Transverse colon (tissue), 3 donors: ENCODE results near the gene AWAT1.

ENCODE experiments used
- POLR2A ChIP-seq: fragments of 450-650 bp; IDR thresholded peaks from one replicate; pipeline ENCODE4 v1.6.1; 2016; ENCODE audit warnings: antibody characterized with exemption, mild to moderate bottlenecking, moderate library complexity
- TF ChIP-seq, protein P1 (sequence below), 5 experiments: fragments of 200-600 bp in 3 of 5; fragments of 450-650 bp in 2 of 5; sonication (generic) in 3 of 5; IDR thresholded peaks; 1 replicate in 2 of 5; 2 replicates in 3 of 5; pipeline ENCODE4 v1.5.1; 2016 to 2017; ENCODE audit warnings: antibody characterized with exemption in 5 of 5, inconsistent platforms in 3 of 5, mild to moderate bottlenecking in 2 of 5, moderate library complexity in 1 of 5

GRCh38 chrX:70208479-70208878 is 26.0 kb upstream of the AWAT1 start:
- TF ChIP-seq, protein P1, sequence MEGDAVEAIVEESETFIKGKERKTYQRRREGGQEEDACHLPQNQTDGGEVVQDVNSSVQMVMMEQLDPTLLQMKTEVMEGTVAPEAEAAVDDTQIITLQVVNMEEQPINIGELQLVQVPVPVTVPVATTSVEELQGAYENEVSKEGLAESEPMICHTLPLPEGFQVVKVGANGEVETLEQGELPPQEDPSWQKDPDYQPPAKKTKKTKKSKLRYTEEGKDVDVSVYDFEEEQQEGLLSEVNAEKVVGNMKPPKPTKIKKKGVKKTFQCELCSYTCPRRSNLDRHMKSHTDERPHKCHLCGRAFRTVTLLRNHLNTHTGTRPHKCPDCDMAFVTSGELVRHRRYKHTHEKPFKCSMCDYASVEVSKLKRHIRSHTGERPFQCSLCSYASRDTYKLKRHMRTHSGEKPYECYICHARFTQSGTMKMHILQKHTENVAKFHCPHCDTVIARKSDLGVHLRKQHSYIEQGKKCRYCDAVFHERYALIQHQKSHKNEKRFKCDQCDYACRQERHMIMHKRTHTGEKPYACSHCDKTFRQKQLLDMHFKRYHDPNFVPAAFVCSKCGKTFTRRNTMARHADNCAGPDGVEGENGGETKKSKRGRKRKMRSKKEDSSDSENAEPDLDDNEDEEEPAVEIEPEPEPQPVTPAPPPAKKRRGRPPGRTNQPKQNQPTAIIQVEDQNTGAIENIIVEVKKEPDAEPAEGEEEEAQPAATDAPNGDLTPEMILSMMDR (IDR thresholded peaks at IDR 0.05): no peak
- no peak for TF ChIP-seq POLR2A
